ENCODE results near the gene XPA. TPM values are rescaled to one million over a fixed set of nuclear protein-coding genes. Genes with fewer than 3 reads are reported as not detected.

XPA gene
- total and polyA plus RNA-seq, 10 of the 15 experiments (the other 5 are each of a cell fraction or from before 2014, with no cell fraction given), result 6.2 to 19.9 (median 12.3) TPM

- no peak for TF ChIP-seq ZBTB11 (CRISPR knock-in tag; IDR thresholded peaks at IDR 0.05)
- TF ChIP-seq REST (IDR thresholded peaks at IDR 0.05; ENCODE audit: low read depth, low read length), result no peak
- no peak for TF ChIP-seq SPI1 (IDR thresholded peaks at IDR 0.05; ENCODE audit: borderline replicate concordance, insufficient read depth, low read depth, low read length)
- no peak for TF ChIP-seq E2F8 (IDR thresholded peaks at IDR 0.05; ENCODE audit: low read depth, partially characterized antibody)
- no peak for TF ChIP-seq ZBED1 (IDR thresholded peaks at IDR 0.05; ENCODE audit: borderline replicate concordance)
- no peak for TF ChIP-seq RAD21 (IDR thresholded peaks at IDR 0.05; ENCODE audit: insufficient read depth, low read depth, low read length)
- TF ChIP-seq SMC3 (IDR thresholded peaks at IDR 0.05; ENCODE audit: borderline replicate concordance, low read length), result no peak
- TF ChIP-seq BMI1 (IDR thresholded peaks at IDR 0.05; ENCODE audit: borderline replicate concordance), result 0 out of 2 replicates have a peak, but pooled peaks have one; percentile 26
- no peak for TF ChIP-seq RELA (IDR thresholded peaks at IDR 0.05; ENCODE audit: borderline replicate concordance, partially characterized antibody)
- no peak for TF ChIP-seq CEBPZ (IDR thresholded peaks at IDR 0.05; ENCODE audit: low read depth, low read length)
- 0 out of 2 replicates have a peak, but pooled peaks have one; percentile 21 for TF ChIP-seq BCL11A (IDR thresholded peaks at IDR 0.05; ENCODE audit: low read depth, low read length)
- peak; percentile 72 for TF ChIP-seq PKNOX1 (IDR thresholded peaks at IDR 0.05)
- TF ChIP-seq TCF7 (IDR thresholded peaks at IDR 0.05; ENCODE audit: borderline replicate concordance), result no peak
Measured at GRCh38 chr9:97703437-97704344, 6.6 kb upstream of the XPA start (continued).

All from GM12878 (cell line).